Testis (tissue), 2 donors: Measurements from ENCODE around the gene NRARP.

Experiments used
- POLR2A ChIP-seq: fragments of 450-650 bp; IDR thresholded peaks from one replicate; pipeline ENCODE4 v1.6.1; 2017; ENCODE audit warnings: antibody characterized with exemption, mild to moderate bottlenecking, moderate library complexity
- TF ChIP-seq, protein P1 (sequence below), 3 experiments: fragments of 450-650 bp in 2 of 3; fragments of 200-600 bp in 1 of 3; sonication (generic) in 1 of 3; IDR thresholded peaks; one replicate each; pipeline ENCODE4 v1.5.1; 2016 to 2019; ENCODE audit warnings: antibody characterized with exemption in 3 of 3, mild to moderate bottlenecking in 2 of 3, moderate library complexity in 1 of 3

DNA sequence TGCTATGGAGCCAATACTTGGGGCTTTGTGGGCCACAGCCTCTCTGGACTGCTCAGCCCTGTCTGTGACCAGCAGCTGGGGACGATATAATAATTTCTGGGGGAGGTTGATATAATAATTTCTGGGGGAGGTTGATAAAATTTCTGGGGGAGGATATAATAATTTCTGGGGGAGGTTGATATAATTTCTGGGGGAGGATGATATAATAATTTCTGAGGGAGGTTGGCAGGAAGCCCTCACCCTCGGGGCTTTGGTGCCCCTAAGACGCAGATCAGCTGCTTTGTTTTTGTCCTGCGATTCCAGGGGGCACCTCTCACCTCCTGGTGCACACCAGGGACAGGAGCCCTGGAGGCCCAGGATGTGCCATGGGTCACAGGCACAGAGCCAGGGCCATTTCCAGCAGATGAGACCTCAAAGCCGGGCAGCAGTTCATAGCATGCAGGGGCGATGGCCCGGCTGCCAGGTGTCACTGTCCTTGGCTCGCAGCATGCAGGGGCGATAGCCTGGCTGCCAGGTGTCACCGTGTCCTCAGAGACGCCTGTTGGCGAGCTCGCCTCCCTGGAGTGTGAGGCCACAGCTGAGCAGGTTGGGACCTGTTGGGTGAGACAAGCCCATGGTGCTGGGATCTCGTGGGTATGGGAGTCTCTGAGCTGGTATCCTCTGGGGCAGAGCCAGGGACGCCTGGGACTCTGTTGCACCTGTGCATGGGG, 28.3 kb downstream of the NRARP start:
- TF ChIP-seq, protein P1, sequence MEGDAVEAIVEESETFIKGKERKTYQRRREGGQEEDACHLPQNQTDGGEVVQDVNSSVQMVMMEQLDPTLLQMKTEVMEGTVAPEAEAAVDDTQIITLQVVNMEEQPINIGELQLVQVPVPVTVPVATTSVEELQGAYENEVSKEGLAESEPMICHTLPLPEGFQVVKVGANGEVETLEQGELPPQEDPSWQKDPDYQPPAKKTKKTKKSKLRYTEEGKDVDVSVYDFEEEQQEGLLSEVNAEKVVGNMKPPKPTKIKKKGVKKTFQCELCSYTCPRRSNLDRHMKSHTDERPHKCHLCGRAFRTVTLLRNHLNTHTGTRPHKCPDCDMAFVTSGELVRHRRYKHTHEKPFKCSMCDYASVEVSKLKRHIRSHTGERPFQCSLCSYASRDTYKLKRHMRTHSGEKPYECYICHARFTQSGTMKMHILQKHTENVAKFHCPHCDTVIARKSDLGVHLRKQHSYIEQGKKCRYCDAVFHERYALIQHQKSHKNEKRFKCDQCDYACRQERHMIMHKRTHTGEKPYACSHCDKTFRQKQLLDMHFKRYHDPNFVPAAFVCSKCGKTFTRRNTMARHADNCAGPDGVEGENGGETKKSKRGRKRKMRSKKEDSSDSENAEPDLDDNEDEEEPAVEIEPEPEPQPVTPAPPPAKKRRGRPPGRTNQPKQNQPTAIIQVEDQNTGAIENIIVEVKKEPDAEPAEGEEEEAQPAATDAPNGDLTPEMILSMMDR (IDR thresholded peaks at IDR 0.05), result no peak
- no peak for TF ChIP-seq POLR2A
